ENCODE results near the gene MRPL28. TPM values are rescaled to one million over a fixed set of nuclear protein-coding genes. Genes with fewer than 3 reads are reported as not detected.
"Not testable (repeated sequence)": the region's sequence is repeated elsewhere in the genome, so short reads cannot be mapped to it uniquely, and the experiment has no call there.

MRPL28 gene
- total RNA-seq, 1 donor from 2014 or later = 115 TPM

- DNase-seq (ENCODE audit: low spot score) = no peak
- Mint-ChIP-seq H3K27me3 (ENCODE audit: insufficient read depth) (peaks cover 11% of the 10 kb centered on the region), H3K27ac (no peak overlapping the region), H3K36me3 (ENCODE audit: low read depth) (no peaks in the 10 kb centered on the region), H3K4me3 (peak overlapping the region; percentile 87), H3K9me3 (no peaks in the 10 kb centered on the region), H3K4me1 (ENCODE audit: low read depth) (peaks cover 19% of the 10 kb centered on the region)
- intact Hi-C loops (cut with micrococcal nuclease) = loop anchor here (2.0 to 5.0 kb wide), 4 partner anchors 29 to 1213 kb away; partner anchors contain the start of genes CAPN15, CRAMP1, IFT140 and METTL26
These were observed 29.1 kb upstream of the MRPL28 start for GRCh38 chr16:399340-400019.

GRCh38 chr16:398561-399339 lies 28.4 kb upstream of the MRPL28 start:
- no peaks in the 10 kb centered on the region for H3K36me3 Mint-ChIP-seq (ENCODE audit: low read depth)

DNA sequence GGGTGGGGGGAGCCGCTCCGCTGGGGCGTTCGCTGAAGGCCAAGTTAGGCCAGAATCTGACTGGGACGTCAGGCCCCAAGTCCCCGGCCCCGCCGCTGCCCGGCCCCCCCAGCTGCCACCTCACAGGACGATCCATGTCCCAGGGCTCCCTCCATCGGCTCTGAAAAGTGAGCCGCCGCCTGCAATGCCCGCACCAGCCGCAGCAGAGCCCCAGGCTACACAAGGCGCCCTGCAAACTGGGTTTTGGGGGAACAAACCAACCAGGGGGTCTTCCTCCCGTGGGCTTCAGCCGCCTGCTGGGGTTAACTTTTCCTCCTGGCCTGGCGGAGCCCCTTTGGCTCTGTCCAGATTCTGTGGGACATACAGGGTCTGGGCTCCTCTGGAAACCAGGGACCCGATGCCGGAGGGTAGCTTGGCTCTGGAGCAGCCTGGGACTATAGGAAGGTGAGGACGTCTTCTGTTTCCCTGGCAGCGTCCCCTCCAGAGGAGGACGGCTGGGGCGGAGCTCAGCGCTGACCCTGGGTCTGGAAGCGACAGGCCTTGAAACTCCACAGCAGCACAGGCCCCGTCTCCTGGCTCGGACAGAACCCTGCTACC lies 27.5 kb upstream of the MRPL28 start:
- intact Hi-C loops (cut with micrococcal nuclease) = no loop called here
- no peak overlapping the region for H3K27ac Mint-ChIP-seq
- H3K4me3 Mint-ChIP-seq = peak overlapping the region; percentile 87
- no peaks in the 10 kb centered on the region for H3K9me3 Mint-ChIP-seq
- DNase-seq (ENCODE audit: low spot score) = no peak
- no peaks in the 10 kb centered on the region for H3K36me3 Mint-ChIP-seq (ENCODE audit: low read depth)
- peaks cover 11% of the 10 kb centered on the region for H3K27me3 Mint-ChIP-seq (ENCODE audit: insufficient read depth)
- H3K4me1 Mint-ChIP-seq (ENCODE audit: low read depth) = peaks cover 19% of the 10 kb centered on the region

More at GRCh38 chr16:398561-399339, 28.4 kb upstream of the MRPL28 start:
- Mint-ChIP-seq H3K4me1 (ENCODE audit: low read depth) (peaks cover 19% of the 10 kb centered on the region), H3K27me3 (ENCODE audit: insufficient read depth) (peaks cover 11% of the 10 kb centered on the region), H3K4me3 (peak overlapping the region; percentile 87), H3K27ac (peak overlapping the region; percentile 67), H3K9me3 (no peaks in the 10 kb centered on the region)
- DNase-seq (ENCODE audit: low spot score) = no peak
- intact Hi-C loops (cut with micrococcal nuclease) = no loop called here

GRCh38 chr16:397135-397661 lies 26.9 kb upstream of the MRPL28 start, which contains the start of gene NME4:
Gene NME4 (plus strand): TSS chr16:397199. CDS start chr16:397223, 24 bp downstream.
- DNase-seq (ENCODE audit: low spot score) = no peak
- intact Hi-C loops (cut with micrococcal nuclease) = no loop called here
- Mint-ChIP-seq H3K27me3 (ENCODE audit: insufficient read depth) (peaks cover 11% of the 10 kb centered on the region), H3K4me1 (ENCODE audit: low read depth) (peaks cover 20% of the 10 kb centered on the region), H3K9me3 (peaks cover under 1% of the 10 kb centered on the region), H3K4me3 (peak within 1 kb of the TSS; percentile 87), H3K36me3 (ENCODE audit: low read depth) (no peaks in the 10 kb centered on the region), H3K27ac (peak within 1 kb of the TSS; percentile 73)

DNA sequence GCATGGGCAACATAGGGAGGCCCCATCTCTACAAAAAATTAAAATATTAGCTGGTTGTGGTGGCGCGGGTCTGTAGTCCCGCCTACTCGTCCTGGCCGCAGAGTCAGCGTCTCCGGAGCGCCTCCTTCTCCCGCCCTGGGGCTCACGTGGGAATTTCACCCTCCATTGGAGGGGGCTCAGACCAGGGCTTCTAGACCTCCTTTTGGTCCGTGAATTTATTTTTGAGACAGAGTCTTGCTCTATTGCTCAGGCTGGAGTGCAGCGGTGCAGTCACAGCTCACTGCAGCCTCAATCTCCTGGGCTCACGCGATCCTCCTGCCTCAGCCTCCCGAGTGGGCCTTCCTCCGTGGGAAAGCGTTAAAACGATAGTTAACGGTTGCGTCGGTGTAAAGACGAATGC lies 26.3 kb upstream of the MRPL28 start:
- Mint-ChIP-seq H3K27me3 (ENCODE audit: insufficient read depth) (peaks cover 11% of the 10 kb centered on the region), H3K27ac (peak overlapping the region; percentile 73), H3K4me3 (peak overlapping the region; percentile 78)

GRCh38 chr16:396199-396598 lies 25.9 kb upstream of the MRPL28 start:
- intact Hi-C loops (cut with micrococcal nuclease) = no loop called here
- peak overlapping the region; percentile 78 for H3K4me3 Mint-ChIP-seq
- H3K4me1 Mint-ChIP-seq (ENCODE audit: low read depth) = peaks cover 25% of the 10 kb centered on the region
- peaks cover 6% of the 10 kb centered on the region for H3K9me3 Mint-ChIP-seq
- DNase-seq (ENCODE audit: low spot score) = no peak
- H3K27me3 Mint-ChIP-seq (ENCODE audit: insufficient read depth) = peaks cover 11% of the 10 kb centered on the region
- H3K36me3 Mint-ChIP-seq (ENCODE audit: low read depth) = no peaks in the 10 kb centered on the region
- no peak overlapping the region for H3K27ac Mint-ChIP-seq

More for the DNA sequence above, 26.3 kb upstream of the MRPL28 start:
- intact Hi-C loops (cut with micrococcal nuclease) = no loop called here
- no peak for DNase-seq (ENCODE audit: low spot score)
- H3K9me3 Mint-ChIP-seq = peaks cover 6% of the 10 kb centered on the region
- no peaks in the 10 kb centered on the region for H3K36me3 Mint-ChIP-seq (ENCODE audit: low read depth)
- peaks cover 25% of the 10 kb centered on the region for H3K4me1 Mint-ChIP-seq (ENCODE audit: low read depth)

DNA sequence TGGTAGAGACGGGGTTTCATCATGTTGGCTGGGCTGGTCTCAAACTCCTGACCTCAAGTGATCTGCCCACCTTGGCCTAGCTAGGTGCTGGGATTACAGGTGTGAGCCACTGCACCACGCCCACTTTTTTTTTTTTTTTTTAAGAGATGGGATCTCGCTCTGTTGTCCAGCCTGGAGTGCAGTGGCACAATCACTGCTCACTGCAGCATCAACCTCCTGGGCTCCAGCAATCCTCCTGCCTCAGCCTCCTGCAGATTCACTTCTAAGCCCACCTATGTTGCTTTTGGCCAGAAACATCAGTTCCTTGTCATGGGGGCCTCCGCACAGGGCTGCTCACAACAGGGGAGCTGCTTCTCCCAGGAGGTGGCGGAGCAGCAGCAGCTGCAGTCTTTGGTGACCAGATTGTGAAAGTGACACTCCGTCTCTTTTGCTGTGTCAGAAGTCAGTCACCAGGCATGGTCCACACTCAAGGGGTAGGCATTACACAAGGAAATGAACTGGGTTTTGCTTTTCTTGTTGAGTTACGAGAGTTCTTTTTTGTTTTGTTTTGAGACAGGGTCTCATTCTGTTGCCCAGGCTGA lies 22.2 kb upstream of the MRPL28 start:
- peaks cover 6% of the 10 kb centered on the region for H3K9me3 Mint-ChIP-seq
- no peak for DNase-seq (ENCODE audit: low spot score)
- no peaks in the 10 kb centered on the region for H3K36me3 Mint-ChIP-seq (ENCODE audit: low read depth)
- intact Hi-C loops (cut with micrococcal nuclease) = loop anchor here (1.0 kb wide), 1 partner anchor 95 kb away; no protein-coding TSS in a partner anchor
- peaks cover 15% of the 10 kb centered on the region for H3K4me1 Mint-ChIP-seq (ENCODE audit: low read depth)
- no peak overlapping the region for H3K27ac Mint-ChIP-seq
- no peak overlapping the region for H3K4me3 Mint-ChIP-seq
- peaks cover 15% of the 10 kb centered on the region for H3K27me3 Mint-ChIP-seq (ENCODE audit: insufficient read depth)

DNA sequence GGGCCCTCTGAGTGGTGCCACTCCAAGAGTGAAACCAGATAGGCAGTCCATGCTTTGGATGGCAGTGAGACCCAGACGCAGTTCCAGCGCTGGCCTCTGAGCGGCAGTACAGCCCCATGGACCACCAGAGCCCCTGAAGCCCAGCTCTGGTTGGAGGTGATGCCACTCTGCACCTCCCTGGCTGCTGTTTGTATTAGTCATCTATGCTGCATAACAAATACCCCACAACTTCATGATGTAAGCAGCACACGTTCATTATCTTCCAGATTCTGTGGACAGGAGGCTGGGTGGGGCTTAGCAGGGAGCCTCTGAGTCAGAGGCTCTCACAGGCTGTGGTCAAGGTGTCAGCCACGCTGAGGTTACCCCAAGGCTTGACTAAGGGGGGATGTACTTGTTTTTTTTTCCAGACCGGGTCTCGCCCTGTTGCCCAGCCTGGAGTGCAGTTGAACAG lies 21.6 kb upstream of the MRPL28 start:
- intact Hi-C loops (cut with micrococcal nuclease) = loop anchor here (1.0 kb wide), 1 partner anchor 95 kb away; no protein-coding TSS in a partner anchor
- H3K27ac Mint-ChIP-seq = peak overlapping the region; percentile 63
- H3K9me3 Mint-ChIP-seq = peaks cover 6% of the 10 kb centered on the region
- no peaks in the 10 kb centered on the region for H3K36me3 Mint-ChIP-seq (ENCODE audit: low read depth)
- peaks cover 15% of the 10 kb centered on the region for H3K4me1 Mint-ChIP-seq (ENCODE audit: low read depth)
- no peak overlapping the region for H3K4me3 Mint-ChIP-seq
- peaks cover 15% of the 10 kb centered on the region for H3K27me3 Mint-ChIP-seq (ENCODE audit: insufficient read depth)
- peak; percentile 46 for DNase-seq (ENCODE audit: low spot score)

DNA sequence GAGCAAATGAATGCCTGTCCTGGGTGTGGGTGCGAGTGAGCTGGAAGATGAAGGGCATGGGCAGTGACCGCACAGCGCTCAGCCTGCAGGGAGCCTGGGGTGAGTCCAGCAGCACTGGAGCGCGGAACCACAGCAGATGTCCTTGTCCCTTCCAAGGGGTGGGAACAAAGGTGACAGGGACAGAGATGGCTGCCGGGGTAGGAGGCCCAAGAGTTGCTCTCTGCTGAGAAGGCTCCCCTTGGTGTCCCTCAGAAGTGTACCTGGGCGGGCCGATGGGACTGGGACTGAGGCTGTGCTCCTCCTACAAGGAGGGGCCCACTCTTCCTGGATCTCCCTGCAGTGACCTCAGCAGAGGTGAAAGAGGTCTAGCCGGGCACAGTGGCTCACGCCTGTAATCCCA lies 19.0 kb upstream of the MRPL28 start:
- Mint-ChIP-seq H3K9me3 (peaks cover 6% of the 10 kb centered on the region), H3K4me1 (ENCODE audit: low read depth) (peaks cover 6% of the 10 kb centered on the region), H3K4me3 (no peak overlapping the region), H3K36me3 (ENCODE audit: low read depth) (no peaks in the 10 kb centered on the region), H3K27me3 (ENCODE audit: insufficient read depth) (peaks cover 7% of the 10 kb centered on the region), H3K27ac (no peak overlapping the region)
- intact Hi-C loops (cut with micrococcal nuclease) = no loop called here
- no peak for DNase-seq (ENCODE audit: low spot score)

DNA sequence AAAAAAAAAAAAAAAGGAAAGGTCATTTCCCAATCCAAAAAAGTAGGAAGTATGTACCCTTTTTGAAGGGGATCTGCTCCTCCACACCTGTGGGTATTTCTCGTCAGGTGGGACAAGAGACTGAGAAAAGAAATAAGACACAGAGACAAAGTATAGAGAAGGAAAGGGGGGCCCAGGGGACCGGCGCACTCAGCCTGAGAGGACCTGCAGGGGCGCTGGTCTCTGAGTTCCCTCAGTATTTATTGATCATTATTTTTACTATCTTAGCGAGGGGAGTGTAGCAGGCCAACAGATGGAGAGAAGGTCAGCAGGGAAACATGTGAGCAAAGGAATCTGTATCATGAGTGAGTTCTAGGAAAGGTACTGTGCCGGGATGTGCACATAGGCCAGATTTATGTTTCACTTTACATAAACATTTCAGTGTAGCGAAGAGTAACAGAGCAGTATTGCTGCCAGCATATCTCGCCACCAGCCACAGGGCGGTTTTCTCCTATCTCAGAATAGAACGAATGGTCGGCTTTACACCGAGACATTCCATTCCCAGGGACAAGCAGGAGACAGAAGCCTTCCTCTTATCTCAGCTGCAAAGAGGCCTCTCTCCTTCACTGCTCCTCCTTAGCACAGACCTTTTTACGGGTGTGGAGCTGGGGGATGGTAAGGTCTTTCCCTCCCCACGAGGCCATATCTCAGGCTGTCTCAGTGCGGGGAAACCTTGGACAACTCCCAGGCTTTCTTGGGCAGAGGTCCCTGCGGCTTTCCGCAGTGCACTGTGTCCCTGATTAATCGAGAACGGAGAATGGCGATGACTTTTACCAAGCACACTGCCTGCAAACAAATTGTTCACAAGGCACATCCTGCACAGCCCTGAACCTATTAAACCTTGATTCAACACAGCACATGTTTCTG lies 17.7 kb upstream of the MRPL28 start:
- DNase-seq (ENCODE audit: low spot score); H3K4me3 Mint-ChIP-seq; H3K36me3 Mint-ChIP-seq (ENCODE audit: low read depth); intact Hi-C loops (cut with micrococcal nuclease); H3K9me3 Mint-ChIP-seq; H3K27ac Mint-ChIP-seq: not testable (repeated sequence)
- H3K4me1 Mint-ChIP-seq (ENCODE audit: low read depth) = peaks cover 12% of the 10 kb centered on the region
- H3K27me3 Mint-ChIP-seq (ENCODE audit: insufficient read depth) = peaks cover 14% of the 10 kb centered on the region

DNA sequence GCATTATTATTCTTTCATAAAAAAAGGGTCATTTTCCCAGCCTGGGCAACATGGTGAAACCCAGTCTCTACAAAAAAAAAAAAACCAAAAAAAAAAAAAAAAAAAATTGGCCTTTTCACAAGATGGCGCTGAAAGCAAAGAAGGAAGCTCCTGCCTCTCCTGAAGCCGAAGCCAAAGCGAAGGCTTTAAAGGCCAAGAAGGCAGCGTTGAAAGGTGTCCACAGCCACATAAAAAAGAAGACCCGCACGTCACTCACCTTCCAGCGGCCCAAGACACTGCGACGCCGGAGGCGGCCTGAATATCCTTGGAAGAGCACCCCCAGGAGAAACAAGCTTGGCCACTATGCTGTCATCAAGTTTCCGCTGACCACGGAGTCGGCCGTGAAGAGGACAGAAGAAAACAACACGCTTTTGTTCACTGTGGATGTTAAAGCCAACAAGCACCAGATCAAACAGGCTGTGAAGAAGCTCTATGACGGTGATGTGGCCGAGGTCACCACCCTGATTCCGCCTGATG lies 16.4 kb upstream of the MRPL28 start:
- Mint-ChIP-seq H3K9me3 (peaks cover under 1% of the 10 kb centered on the region), H3K36me3 (ENCODE audit: low read depth) (no peaks in the 10 kb centered on the region), H3K27me3 (ENCODE audit: insufficient read depth) (peaks cover 19% of the 10 kb centered on the region), H3K4me3 (no peak overlapping the region), H3K27ac (no peak overlapping the region), H3K4me1 (ENCODE audit: low read depth) (peaks cover 7% of the 10 kb centered on the region)
- intact Hi-C loops (cut with micrococcal nuclease) = no loop called here
- DNase-seq (ENCODE audit: low spot score) = no peak

Measured in activated T-helper 1 cell treated with anti-CD3 and anti-CD28 coated beads, Interleukin-12 subunit alpha, Interleukin-12 subunit beta, Interleukin-2, Interleukin-4 antibody, amounts not matched to agents 30 ng/mL and 10 ng/mL and 1 ng/mL, durations not matched to agents 14 hours and 24 hours and 36 hours (primary cell).